ENCODE data around the gene DDX42.

GRCh38 chr17:63820963-63821561 lies 47.1 kb downstream of the DDX42 start:
- TF ChIP-seq CTCF (IDR thresholded peaks at IDR 0.05; ENCODE audit: low read depth, low read length, poor library complexity, severe bottlenecking) (no peak), EZH2phosphoT487 (IDR thresholded peaks at IDR 0.05; ENCODE audit: borderline replicate concordance, low read length) (no peak)

All from DOHH2 (cell line).